Esophagus squamous epithelium (tissue), 4 donors: ENCODE data around the gene ZNF644.

ENCODE experiments used
- CTCF ChIP-seq, 6 experiments: fragments of 450-650 bp in 4 of 6; fragments of 200-600 bp in 2 of 6; sonication (generic) in 2 of 6; IDR thresholded peaks; one replicate each; pipeline ENCODE4 v1.5.1; 2016 to 2019; ENCODE audit warnings: antibody characterized with exemption in 6 of 6, mild to moderate bottlenecking in 4 of 6, moderate library complexity in 4 of 6
- POLR2A ChIP-seq, 4 donors: fragments of 450-650 bp; IDR thresholded peaks; one replicate each; pipeline ENCODE4 v1.6.1; 2017; ENCODE audit warnings: antibody characterized with exemption in 4 of 4, mild to moderate bottlenecking in 4 of 4, moderate library complexity in 3 of 4

- TF ChIP-seq CTCF (IDR thresholded peaks at IDR 0.05) (no peak), POLR2A (IDR thresholded peaks at IDR 0.05) (no peak)
Observed at GRCh38 chr1:90970208-90970607, 51.6 kb downstream of the ZNF644 start.
